ENCODE data around the gene P2RX7. TPM values are rescaled to one million over a fixed set of nuclear protein-coding genes. Genes with fewer than 3 reads are reported as not detected.

P2RX7 gene
- polyA plus RNA-seq, 3 donors: 12.3 to 66.3 (median 20.5) TPM

DNA sequence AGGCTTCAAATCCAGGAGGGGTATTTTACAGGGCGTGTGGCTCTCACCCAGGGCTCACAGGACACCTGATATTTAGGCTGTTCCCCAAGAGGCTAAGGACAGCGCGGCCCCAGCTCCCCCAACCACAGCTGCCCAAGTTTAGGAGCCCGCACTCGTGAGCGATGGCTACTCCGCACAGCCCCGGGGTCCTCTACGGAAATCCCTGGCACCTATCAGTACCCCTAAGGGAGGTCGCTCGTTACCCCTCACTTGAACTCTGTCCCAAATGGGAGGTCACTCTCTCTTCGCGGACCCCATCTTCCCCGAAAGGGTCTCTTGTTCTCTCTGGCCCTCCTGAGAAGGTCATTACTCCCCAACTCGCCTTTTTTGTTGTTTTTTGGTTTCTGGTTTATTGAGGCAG is 76.5 kb downstream of the P2RX7 start:
- 100% methylated on average over 8 of the region's 15 CpGs for WGBS (ENCODE audit: insufficient coverage)
- no peaks in the 10 kb centered on the region for H3K27me3 Mint-ChIP-seq (ENCODE audit: low read depth in 3 of 3)

DNA sequence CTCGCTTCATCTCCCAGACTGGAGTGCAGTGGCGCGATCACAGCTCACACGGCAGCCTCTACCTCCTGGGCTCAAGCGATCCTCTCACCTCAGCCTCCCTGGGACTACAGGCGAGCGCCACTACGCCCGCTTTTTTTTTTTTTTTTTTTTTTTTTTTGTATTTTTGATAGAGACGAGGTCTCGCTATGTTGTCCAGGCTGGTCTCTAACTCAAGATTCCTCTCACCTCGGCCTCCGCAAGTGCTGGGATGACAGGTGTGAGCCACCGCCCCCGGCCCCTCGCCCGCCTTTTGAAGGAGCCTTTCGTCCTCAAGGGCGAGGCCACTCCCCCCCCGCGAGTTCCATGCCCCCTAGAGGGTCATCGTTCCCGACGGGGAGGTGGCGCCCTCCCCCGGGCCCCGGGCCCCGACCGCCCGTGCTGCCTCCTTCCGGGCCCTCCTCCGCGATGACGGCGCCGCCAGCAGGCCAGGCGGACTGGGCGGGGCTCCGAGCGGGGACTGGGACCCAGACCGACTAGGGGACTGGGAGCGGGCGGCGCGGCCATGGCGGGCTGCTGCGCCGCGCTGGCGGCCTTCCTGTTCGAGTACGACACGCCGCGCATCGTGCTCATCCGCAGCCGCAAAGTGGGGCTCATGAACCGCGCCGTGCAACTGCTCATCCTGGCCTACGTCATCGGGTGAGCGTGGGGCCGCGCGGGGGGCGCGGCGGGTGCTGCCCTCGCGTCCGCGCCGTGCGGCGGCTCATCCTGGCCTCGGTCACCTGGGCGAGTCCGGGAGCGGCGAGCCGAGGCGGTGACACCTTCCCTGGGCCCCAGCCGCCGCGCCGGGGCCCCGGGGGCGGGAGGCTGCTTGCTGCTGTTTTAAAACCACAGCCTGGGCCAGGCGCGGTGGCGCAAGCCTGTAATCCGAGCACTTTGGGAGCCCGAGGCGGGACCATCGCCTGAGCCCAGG is 77.2 kb downstream of the P2RX7 start, which contains the start of gene P2RX4:
Gene P2RX4, plus strand, starts transcription at position 506 of the 949 bp plus-strand sequence. Its CDS starts 36 bp downstream, at position 542.
- intact Hi-C loops (cut with micrococcal nuclease): loop anchor here in 1 of 2 donors (5.0 kb wide), 1 partner anchor 33 kb away; no protein-coding TSS in a partner anchor
- peaks cover 10 to 17% of the 10 kb centered on the region in 2 donors for H3K36me3 Mint-ChIP-seq
- peaks cover 47 to 51% of the 10 kb centered on the region in 2 donors for H3K4me1 ChIP-seq (ENCODE audit: control insufficient read depth in 1 of 2, insufficient read depth in 2 of 2, low read length in 2 of 2)
- H2AFZ ChIP-seq (ENCODE audit: insufficient read depth, low read depth, low read length, poor library complexity, severe bottlenecking): peak within 1 kb of the TSS; percentile 75
- peaks cover 37% of the 10 kb centered on the region for H3K79me2 ChIP-seq (ENCODE audit: insufficient read depth, low read length)
- peak within 1 kb of the TSS; percentile 83 to 98 (median 96) for H3K27ac Mint-ChIP-seq
- H3K4me3 Mint-ChIP-seq: peak within 1 kb of the TSS; percentile 82 to 92
- TF ChIP-seq, protein P1, sequence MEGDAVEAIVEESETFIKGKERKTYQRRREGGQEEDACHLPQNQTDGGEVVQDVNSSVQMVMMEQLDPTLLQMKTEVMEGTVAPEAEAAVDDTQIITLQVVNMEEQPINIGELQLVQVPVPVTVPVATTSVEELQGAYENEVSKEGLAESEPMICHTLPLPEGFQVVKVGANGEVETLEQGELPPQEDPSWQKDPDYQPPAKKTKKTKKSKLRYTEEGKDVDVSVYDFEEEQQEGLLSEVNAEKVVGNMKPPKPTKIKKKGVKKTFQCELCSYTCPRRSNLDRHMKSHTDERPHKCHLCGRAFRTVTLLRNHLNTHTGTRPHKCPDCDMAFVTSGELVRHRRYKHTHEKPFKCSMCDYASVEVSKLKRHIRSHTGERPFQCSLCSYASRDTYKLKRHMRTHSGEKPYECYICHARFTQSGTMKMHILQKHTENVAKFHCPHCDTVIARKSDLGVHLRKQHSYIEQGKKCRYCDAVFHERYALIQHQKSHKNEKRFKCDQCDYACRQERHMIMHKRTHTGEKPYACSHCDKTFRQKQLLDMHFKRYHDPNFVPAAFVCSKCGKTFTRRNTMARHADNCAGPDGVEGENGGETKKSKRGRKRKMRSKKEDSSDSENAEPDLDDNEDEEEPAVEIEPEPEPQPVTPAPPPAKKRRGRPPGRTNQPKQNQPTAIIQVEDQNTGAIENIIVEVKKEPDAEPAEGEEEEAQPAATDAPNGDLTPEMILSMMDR (IDR thresholded peaks at IDR 0.05): peak; percentile 47
- peak within 1 kb of the TSS; percentile 95 for H3K9ac ChIP-seq (ENCODE audit: insufficient read depth, low read length, poor library complexity, severe bottlenecking)
- no peaks in the 10 kb centered on the region for H4K20me1 ChIP-seq (ENCODE audit: insufficient read depth, low read length)
- H3K27me3 Mint-ChIP-seq (ENCODE audit: low read depth in 3 of 3): no peaks in the 10 kb centered on the region
- H3K9me3 Mint-ChIP-seq: peaks cover 0 to 2% (median 0%) of the 10 kb centered on the region in 7 donors
- peaks cover 47% of the 10 kb centered on the region for H3K4me1 Mint-ChIP-seq
- peak within 1 kb of the TSS; percentile 84 to 87 (median 86) for H3K4me3 ChIP-seq (replicated peaks in 1 of 3; ENCODE audit: low read depth in 2 of 3, low read length in 3 of 3)
- H3K4me2 ChIP-seq (replicated peaks; ENCODE audit: extremely low read depth, low read length, poor library complexity, severe bottlenecking): peak within 1 kb of the TSS; percentile 84
- no peaks in the 10 kb centered on the region for H3K36me3 ChIP-seq (replicated peaks in 1 of 2; ENCODE audit: control insufficient read depth in 1 of 2, insufficient read depth in 2 of 2, low read length in 2 of 2)
- H3K9me3 ChIP-seq (replicated peaks in 1 of 2; ENCODE audit: control insufficient read depth in 1 of 2, insufficient read depth in 1 of 2, low read length in 2 of 2): no peaks in the 10 kb centered on the region
- DNase-seq: peak; percentile 86 to 90 (median 87)
- peak within 1 kb of the TSS; percentile 92 to 96 for H3K27ac ChIP-seq (ENCODE audit: low read depth in 1 of 2, low read length in 2 of 2)
- no peaks in the 10 kb centered on the region for H3K27me3 ChIP-seq (ENCODE audit: control insufficient read depth in 2 of 2, insufficient read depth in 2 of 2, low read length in 2 of 2)
- WGBS (ENCODE audit: insufficient coverage): under 1% methylated on average over 85 of the region's 97 CpGs

More for the DNA sequence above, 76.5 kb downstream of the P2RX7 start:
- Histone ChIP-seq H2AFZ (ENCODE audit: insufficient read depth, low read depth, low read length, poor library complexity, severe bottlenecking) (peak overlapping the region; percentile 75), H3K27ac (ENCODE audit: low read depth in 1 of 2, low read length in 2 of 2) (peak overlapping the region; percentile 92 to 96), H3K4me1 (ENCODE audit: control insufficient read depth in 1 of 2, insufficient read depth in 2 of 2, low read length in 2 of 2) (peaks cover 43 to 50% of the 10 kb centered on the region in 2 donors), H4K20me1 (ENCODE audit: insufficient read depth, low read length) (no peaks in the 10 kb centered on the region), H3K4me3 (replicated peaks in 1 of 3; ENCODE audit: low read depth in 2 of 3, low read length in 3 of 3) (peak overlapping the region in 2 of 3 experiments; percentile 84 to 87), H3K27me3 (ENCODE audit: control insufficient read depth in 2 of 2, insufficient read depth in 2 of 2, low read length in 2 of 2) (no peaks in the 10 kb centered on the region), H3K9me3 (replicated peaks in 1 of 2; ENCODE audit: control insufficient read depth in 1 of 2, insufficient read depth in 1 of 2, low read length in 2 of 2) (no peaks in the 10 kb centered on the region), H3K36me3 (replicated peaks in 1 of 2; ENCODE audit: control insufficient read depth in 1 of 2, insufficient read depth in 2 of 2, low read length in 2 of 2) (no peaks in the 10 kb centered on the region), H3K79me2 (ENCODE audit: insufficient read depth, low read length) (peaks cover 37% of the 10 kb centered on the region), H3K9ac (ENCODE audit: insufficient read depth, low read length, poor library complexity, severe bottlenecking) (peak overlapping the region; percentile 95), H3K4me2 (replicated peaks; ENCODE audit: extremely low read depth, low read length, poor library complexity, severe bottlenecking) (peak overlapping the region; percentile 84)
- peak overlapping the region; percentile 42 to 96 (median 90) for H3K27ac Mint-ChIP-seq
- TF ChIP-seq, protein P1 (IDR thresholded peaks at IDR 0.05): no peak
- DNase-seq: no peak
- peak overlapping the region in 1 of 2 donors; percentile 70 for H3K4me3 Mint-ChIP-seq
- H3K4me1 Mint-ChIP-seq: peaks cover 46% of the 10 kb centered on the region
- peaks cover 0 to 2% (median 0%) of the 10 kb centered on the region in 7 donors for H3K9me3 Mint-ChIP-seq
- intact Hi-C loops (cut with micrococcal nuclease): no loop called here
- peaks cover 11 to 19% of the 10 kb centered on the region in 2 donors for H3K36me3 Mint-ChIP-seq
